K562 treated with DMSO at 1 percent for 24 hours (cell line): Measurements from ENCODE around the gene KCNA10. TPM values are rescaled to one million over a fixed set of nuclear protein-coding genes. Genes with fewer than 3 reads are reported as not detected.

ENCODE experiments used
- total RNA-seq: library from RNA; unstranded; fragments of 300-600 nt; gene quantifications from 2 replicates; pipeline ENCODE4 v1.2.3, GENCODE V29; 2022; ENCODE audit warnings: low read depth; ENCODE audit not compliant: insufficient read depth

Gene KCNA10
- total RNA-seq, result not detected in 2 replicates

GRCh38 chr1:110519125-110519810, at the start of gene KCNA10:
Gene KCNA10 (minus strand): TSS chr1:110519175. CDS start chr1:110518787, 388 bp downstream.

Other genes starting within 250 kb of the KCNA10 start
- gene RBM15, start 179.8 kb downstream of the KCNA10 start, total RNA-seq, result 24.4 and 26.5 TPM in 2 replicates
- gene SLC16A4, start 128.1 kb downstream of the KCNA10 start, total RNA-seq, result 0.21 and 0.47 TPM in 2 replicates
- 310 and 332 TPM in 2 replicates for gene LAMTOR5, start 111.5 kb downstream of the KCNA10 start, total RNA-seq
- gene PROK1, start 68.0 kb downstream of the KCNA10 start, total RNA-seq, result not detected in 2 replicates
- not detected in 2 replicates for gene KCNA2, start 87.2 kb upstream of the KCNA10 start, total RNA-seq
- not detected in 2 replicates for gene KCNA3, start 155.8 kb upstream of the KCNA10 start, total RNA-seq